HFF-Myc (cell line): ENCODE measurements around the gene UCKL1.

ENCODE experiments used
- DNase-seq: peaks from one replicate; pipeline ENCODE4 v3.0.0-alpha.2; 2011; ENCODE audit warnings: low read depth; ENCODE audit errors: extremely low read depth
- H3K4me3 ChIP-seq: replicated peaks from 2 replicates; pipeline ENCODE4 v1.5.1; 2011; ENCODE audit warnings: low read depth, mild to moderate bottlenecking, control low read depth, low read length
- TF ChIP-seq, protein P1 (sequence below): IDR thresholded peaks from 2 replicates; pipeline ENCODE4 v1.5.1; 2012; ENCODE audit warnings: mild to moderate bottlenecking, low read depth, low read length, control low read depth; ENCODE audit errors: missing control alignments

UCKL1 gene

GRCh38 chr20:63913768-63914167 lies 42.4 kb downstream of the UCKL1 start:
- TF ChIP-seq, protein P1, sequence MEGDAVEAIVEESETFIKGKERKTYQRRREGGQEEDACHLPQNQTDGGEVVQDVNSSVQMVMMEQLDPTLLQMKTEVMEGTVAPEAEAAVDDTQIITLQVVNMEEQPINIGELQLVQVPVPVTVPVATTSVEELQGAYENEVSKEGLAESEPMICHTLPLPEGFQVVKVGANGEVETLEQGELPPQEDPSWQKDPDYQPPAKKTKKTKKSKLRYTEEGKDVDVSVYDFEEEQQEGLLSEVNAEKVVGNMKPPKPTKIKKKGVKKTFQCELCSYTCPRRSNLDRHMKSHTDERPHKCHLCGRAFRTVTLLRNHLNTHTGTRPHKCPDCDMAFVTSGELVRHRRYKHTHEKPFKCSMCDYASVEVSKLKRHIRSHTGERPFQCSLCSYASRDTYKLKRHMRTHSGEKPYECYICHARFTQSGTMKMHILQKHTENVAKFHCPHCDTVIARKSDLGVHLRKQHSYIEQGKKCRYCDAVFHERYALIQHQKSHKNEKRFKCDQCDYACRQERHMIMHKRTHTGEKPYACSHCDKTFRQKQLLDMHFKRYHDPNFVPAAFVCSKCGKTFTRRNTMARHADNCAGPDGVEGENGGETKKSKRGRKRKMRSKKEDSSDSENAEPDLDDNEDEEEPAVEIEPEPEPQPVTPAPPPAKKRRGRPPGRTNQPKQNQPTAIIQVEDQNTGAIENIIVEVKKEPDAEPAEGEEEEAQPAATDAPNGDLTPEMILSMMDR: no peak
- no peak overlapping the region for H3K4me3 ChIP-seq
- DNase-seq: no peak

GRCh38 chr20:63911176-63911575 lies 45.0 kb downstream of the UCKL1 start:
- DNase-seq: no peak
- no peak overlapping the region for H3K4me3 ChIP-seq
- TF ChIP-seq, protein P1: no peak

DNA sequence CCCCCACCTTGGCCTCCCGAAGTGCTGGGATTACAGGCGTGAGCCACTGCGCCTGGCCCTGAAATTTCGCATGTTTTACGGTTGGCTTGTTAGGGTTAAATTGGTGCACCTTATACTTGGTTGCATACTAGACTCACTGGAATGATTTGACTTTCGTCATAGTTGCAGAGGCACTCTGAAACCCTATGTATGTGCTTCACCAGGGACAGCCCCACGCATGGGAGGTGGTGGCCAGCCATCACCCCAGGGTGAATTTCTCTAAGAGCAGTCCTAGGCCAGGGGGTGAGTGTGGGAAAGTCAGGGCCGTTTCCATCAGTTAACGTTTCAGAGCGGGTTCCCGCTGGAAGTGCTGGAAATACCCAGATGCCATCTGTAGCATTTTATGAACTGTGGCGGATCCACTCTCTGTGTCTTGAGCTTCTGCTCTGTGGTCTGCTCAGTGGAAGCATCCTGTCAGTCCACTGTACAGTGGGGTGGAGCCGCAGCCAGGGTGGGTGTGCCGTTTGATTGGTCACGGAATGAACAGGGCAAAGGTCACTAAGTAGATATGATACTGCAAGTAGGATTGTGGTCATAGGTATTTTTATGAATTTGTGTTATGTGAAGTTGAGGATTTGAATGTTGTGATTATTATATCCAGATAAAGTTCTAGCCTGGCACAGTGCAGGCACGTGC lies 48.1 kb downstream of the UCKL1 start:
- DNase-seq: no peak

DNA sequence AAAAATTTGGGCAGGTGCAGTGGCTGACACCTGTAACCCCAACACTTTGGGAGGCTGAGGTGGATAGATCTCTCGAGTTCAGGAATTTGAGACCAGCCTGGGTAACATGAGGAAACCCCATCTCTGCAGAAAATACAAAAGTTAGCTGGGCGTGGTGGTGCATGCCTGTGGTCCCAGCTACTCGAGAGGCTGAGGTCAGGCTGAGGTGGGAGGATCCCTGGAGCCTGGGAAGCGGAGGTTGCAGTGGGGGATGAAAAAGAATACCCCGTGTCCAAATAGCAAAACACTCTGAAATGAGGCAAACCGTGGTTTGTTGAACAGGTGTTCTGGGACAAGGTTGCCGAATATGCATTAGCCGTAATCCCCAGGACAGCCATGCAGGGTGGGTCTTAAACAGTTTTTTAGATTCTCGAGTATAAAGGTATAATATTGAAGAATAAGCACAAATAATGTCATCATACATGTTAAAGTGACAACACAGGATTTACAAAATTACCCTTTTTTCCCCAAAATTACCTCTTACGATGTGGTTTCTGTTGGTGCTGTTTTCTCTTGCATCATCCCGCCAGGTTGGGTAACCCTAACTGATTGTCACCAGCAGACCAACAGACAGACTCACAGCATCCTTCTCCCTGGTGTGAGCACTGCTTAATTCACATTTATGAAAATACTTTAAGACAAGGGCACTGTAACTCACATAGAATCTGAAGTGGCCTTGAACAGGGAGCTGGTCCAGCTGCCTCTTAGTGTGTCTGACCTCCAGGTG lies 52.2 kb downstream of the UCKL1 start:
- no peak overlapping the region for H3K4me3 ChIP-seq
- TF ChIP-seq, protein P1: no peak
- DNase-seq: no peak

More for the DNA sequence above, 48.1 kb downstream of the UCKL1 start:
- TF ChIP-seq, protein P1: no peak
- no peak overlapping the region for H3K4me3 ChIP-seq

- no peak for DNase-seq
- TF ChIP-seq, protein P1: no peak
- H3K4me3 ChIP-seq: no peak overlapping the region
Observed at GRCh38 chr20:63900413-63900812, 55.8 kb downstream of the UCKL1 start.

- no peak overlapping the region for H3K4me3 ChIP-seq
- TF ChIP-seq, protein P1: no peak
- no peak for DNase-seq
Observed at GRCh38 chr20:63898882-63899558, 57.2 kb downstream of the UCKL1 start.
